ENCODE data around the gene TNFRSF14. TPM values are rescaled to one million over a fixed set of nuclear protein-coding genes. Genes with fewer than 3 reads are reported as not detected.

Gene TNFRSF14
- total RNA-seq, 1 donor from 2014 or later = 0.36 TPM

GRCh38 chr1:2571348-2571747, 15.2 kb downstream of the TNFRSF14 start:
- Histone ChIP-seq H4K20me1 (ENCODE audit: insufficient read depth, low read length) (no peaks in the 10 kb centered on the region), H3K4me3 (ENCODE audit: insufficient read depth, low read depth, low read length) (no peak overlapping the region), H3K9ac (ENCODE audit: low read length) (no peak overlapping the region), H3K4me2 (ENCODE audit: low read length) (no peak overlapping the region), H3K27ac (ENCODE audit: low read depth, low read length) (no peak overlapping the region), H3K79me2 (ENCODE audit: insufficient read depth, low read length) (no peaks in the 10 kb centered on the region), H3K9me3 (ENCODE audit: insufficient read depth, low read depth, low read length) (no peaks in the 10 kb centered on the region), H3K27me3 (ENCODE audit: insufficient read depth, low read length) (no peaks in the 10 kb centered on the region), H3K36me3 (ENCODE audit: insufficient read depth, low read length) (no peaks in the 10 kb centered on the region), H2AFZ (ENCODE audit: low read depth, low read length) (no peak overlapping the region), H3K4me1 (ENCODE audit: insufficient read depth, low read length) (no peaks in the 10 kb centered on the region)
- Mint-ChIP-seq H3K27ac (ENCODE audit: unreplicated experiment) (no peak overlapping the region), H3K36me3 (ENCODE audit: low read depth, unreplicated experiment) (no peaks in the 10 kb centered on the region), H3K4me3 (ENCODE audit: unreplicated experiment) (no peak overlapping the region), H3K4me1 (ENCODE audit: low read depth, unreplicated experiment) (no peaks in the 10 kb centered on the region), H3K9me3 (ENCODE audit: unreplicated experiment) (peaks cover 4% of the 10 kb centered on the region), H3K27me3 (ENCODE audit: low read depth, unreplicated experiment) (peaks cover 31% of the 10 kb centered on the region)
- DNase-seq (ENCODE audit: low read depth) = no peak
- no peak for FAIRE-seq
- TF ChIP-seq CTCF (IDR thresholded peaks at IDR 0.05; ENCODE audit: insufficient read depth, low read depth, low read length) (no peak), EZH2 (IDR thresholded peaks at IDR 0.05; ENCODE audit: insufficient read depth, low read length) (no peak)

GRCh38 chr1:2573250-2573920, 17.2 kb downstream of the TNFRSF14 start:
- H3K27me3 Mint-ChIP-seq (ENCODE audit: low read depth, unreplicated experiment) = peaks cover 31% of the 10 kb centered on the region
- H3K27ac ChIP-seq (ENCODE audit: low read depth, low read length) = no peak overlapping the region
- no peak overlapping the region for H3K4me3 ChIP-seq (ENCODE audit: insufficient read depth, low read depth, low read length)
- H3K27me3 ChIP-seq (ENCODE audit: insufficient read depth, low read length) = no peaks in the 10 kb centered on the region
- no peak overlapping the region for H2AFZ ChIP-seq (ENCODE audit: low read depth, low read length)
- no peak overlapping the region for H3K27ac Mint-ChIP-seq (ENCODE audit: unreplicated experiment)
- no peaks in the 10 kb centered on the region for H3K36me3 ChIP-seq (ENCODE audit: insufficient read depth, low read length)
- TF ChIP-seq CTCF (IDR thresholded peaks at IDR 0.05; ENCODE audit: insufficient read depth, low read depth, low read length) (no peak), EZH2 (IDR thresholded peaks at IDR 0.05; ENCODE audit: insufficient read depth, low read length) (no peak)
- H3K4me1 Mint-ChIP-seq (ENCODE audit: low read depth, unreplicated experiment) = peaks cover 2% of the 10 kb centered on the region
- FAIRE-seq (no peak), DNase-seq (ENCODE audit: low read depth) (no peak)
- no peak overlapping the region for H3K4me3 Mint-ChIP-seq (ENCODE audit: unreplicated experiment)
- no peaks in the 10 kb centered on the region for H3K79me2 ChIP-seq (ENCODE audit: insufficient read depth, low read length)
- H3K9me3 Mint-ChIP-seq (ENCODE audit: unreplicated experiment) = peaks cover 4% of the 10 kb centered on the region
- H3K36me3 Mint-ChIP-seq (ENCODE audit: low read depth, unreplicated experiment) = no peaks in the 10 kb centered on the region
- no peak overlapping the region for H3K4me2 ChIP-seq (ENCODE audit: low read length)
- no peaks in the 10 kb centered on the region for H3K9me3 ChIP-seq (ENCODE audit: insufficient read depth, low read depth, low read length)
- no peaks in the 10 kb centered on the region for H4K20me1 ChIP-seq (ENCODE audit: insufficient read depth, low read length)
- peaks cover 3% of the 10 kb centered on the region for H3K4me1 ChIP-seq (ENCODE audit: insufficient read depth, low read length)
- no peak overlapping the region for H3K9ac ChIP-seq (ENCODE audit: low read length)

- no peaks in the 10 kb centered on the region for H4K20me1 ChIP-seq (ENCODE audit: insufficient read depth, low read length)
- FAIRE-seq = no peak
Observed at GRCh38 chr1:2574350-2574749, 18.2 kb downstream of the TNFRSF14 start.

More at GRCh38 chr1:2574350-2574749, 18.2 kb downstream of the TNFRSF14 start:
- Mint-ChIP-seq H3K36me3 (ENCODE audit: low read depth, unreplicated experiment) (no peaks in the 10 kb centered on the region), H3K27ac (ENCODE audit: unreplicated experiment) (no peak overlapping the region), H3K4me1 (ENCODE audit: low read depth, unreplicated experiment) (peaks cover 3% of the 10 kb centered on the region), H3K9me3 (ENCODE audit: unreplicated experiment) (peaks cover 4% of the 10 kb centered on the region), H3K4me3 (ENCODE audit: unreplicated experiment) (no peak overlapping the region), H3K27me3 (ENCODE audit: low read depth, unreplicated experiment) (peaks cover 26% of the 10 kb centered on the region)
- Histone ChIP-seq H3K36me3 (ENCODE audit: insufficient read depth, low read length) (no peaks in the 10 kb centered on the region), H3K27ac (ENCODE audit: low read depth, low read length) (no peak overlapping the region), H3K9ac (ENCODE audit: low read length) (no peak overlapping the region), H3K79me2 (ENCODE audit: insufficient read depth, low read length) (no peaks in the 10 kb centered on the region), H3K27me3 (ENCODE audit: insufficient read depth, low read length) (no peaks in the 10 kb centered on the region), H2AFZ (ENCODE audit: low read depth, low read length) (no peak overlapping the region), H3K9me3 (ENCODE audit: insufficient read depth, low read depth, low read length) (no peaks in the 10 kb centered on the region), H3K4me2 (ENCODE audit: low read length) (no peak overlapping the region), H3K4me1 (ENCODE audit: insufficient read depth, low read length) (peaks cover 3% of the 10 kb centered on the region), H3K4me3 (ENCODE audit: insufficient read depth, low read depth, low read length) (no peak overlapping the region)
- no peak for DNase-seq (ENCODE audit: low read depth)
- TF ChIP-seq EZH2 (IDR thresholded peaks at IDR 0.05; ENCODE audit: insufficient read depth, low read length) (no peak), CTCF (IDR thresholded peaks at IDR 0.05; ENCODE audit: insufficient read depth, low read depth, low read length) (no peak)
